ENCODE measurements around the gene ITPK1.

Gene ITPK1

DNA sequence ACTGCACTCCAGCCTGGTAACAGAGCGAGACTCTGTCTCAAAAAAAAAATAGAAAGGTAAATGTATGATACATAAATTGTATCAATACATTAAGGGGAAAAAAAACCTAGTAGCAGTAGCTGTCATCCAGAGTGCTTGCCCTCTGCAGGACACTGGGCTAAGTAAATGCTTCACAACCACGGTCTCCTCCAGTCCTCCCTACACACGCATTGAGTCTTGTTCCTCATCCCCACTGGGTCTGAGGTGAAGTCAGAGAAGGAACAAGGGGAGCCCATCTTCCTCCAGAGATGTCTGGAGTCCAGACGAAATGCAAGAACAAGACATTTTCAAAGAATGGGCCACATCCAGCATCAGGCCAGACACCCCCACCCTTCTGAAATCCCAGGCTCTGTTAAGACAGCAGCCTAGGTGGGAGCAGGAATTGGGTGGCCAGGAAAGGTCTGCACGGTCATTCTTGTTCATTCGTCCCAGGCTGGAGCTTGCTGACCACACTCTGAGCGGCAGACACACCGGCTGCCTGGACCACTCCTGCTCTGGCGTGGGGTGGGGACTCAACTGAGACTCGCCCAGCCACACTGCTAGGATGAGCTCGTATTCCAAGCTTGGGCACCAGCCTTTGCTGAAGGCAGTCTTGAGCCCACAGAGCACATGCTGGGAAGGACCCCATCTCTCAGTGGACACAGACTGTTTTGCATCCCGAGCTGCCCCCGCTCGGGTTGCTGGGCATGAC lies 147.3 kb downstream of the ITPK1 start:
- no peak for DNase-seq (ENCODE audit: low read depth in 2 of 2)
- TF ChIP-seq, protein P1, sequence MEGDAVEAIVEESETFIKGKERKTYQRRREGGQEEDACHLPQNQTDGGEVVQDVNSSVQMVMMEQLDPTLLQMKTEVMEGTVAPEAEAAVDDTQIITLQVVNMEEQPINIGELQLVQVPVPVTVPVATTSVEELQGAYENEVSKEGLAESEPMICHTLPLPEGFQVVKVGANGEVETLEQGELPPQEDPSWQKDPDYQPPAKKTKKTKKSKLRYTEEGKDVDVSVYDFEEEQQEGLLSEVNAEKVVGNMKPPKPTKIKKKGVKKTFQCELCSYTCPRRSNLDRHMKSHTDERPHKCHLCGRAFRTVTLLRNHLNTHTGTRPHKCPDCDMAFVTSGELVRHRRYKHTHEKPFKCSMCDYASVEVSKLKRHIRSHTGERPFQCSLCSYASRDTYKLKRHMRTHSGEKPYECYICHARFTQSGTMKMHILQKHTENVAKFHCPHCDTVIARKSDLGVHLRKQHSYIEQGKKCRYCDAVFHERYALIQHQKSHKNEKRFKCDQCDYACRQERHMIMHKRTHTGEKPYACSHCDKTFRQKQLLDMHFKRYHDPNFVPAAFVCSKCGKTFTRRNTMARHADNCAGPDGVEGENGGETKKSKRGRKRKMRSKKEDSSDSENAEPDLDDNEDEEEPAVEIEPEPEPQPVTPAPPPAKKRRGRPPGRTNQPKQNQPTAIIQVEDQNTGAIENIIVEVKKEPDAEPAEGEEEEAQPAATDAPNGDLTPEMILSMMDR (IDR thresholded peaks at IDR 0.05; ENCODE audit: low read depth, low read length), result no peak
- H3K4me3 ChIP-seq (replicated peaks in 1 of 2; ENCODE audit: low read depth in 2 of 2, low read length in 2 of 2), result no peak overlapping the region

DNA sequence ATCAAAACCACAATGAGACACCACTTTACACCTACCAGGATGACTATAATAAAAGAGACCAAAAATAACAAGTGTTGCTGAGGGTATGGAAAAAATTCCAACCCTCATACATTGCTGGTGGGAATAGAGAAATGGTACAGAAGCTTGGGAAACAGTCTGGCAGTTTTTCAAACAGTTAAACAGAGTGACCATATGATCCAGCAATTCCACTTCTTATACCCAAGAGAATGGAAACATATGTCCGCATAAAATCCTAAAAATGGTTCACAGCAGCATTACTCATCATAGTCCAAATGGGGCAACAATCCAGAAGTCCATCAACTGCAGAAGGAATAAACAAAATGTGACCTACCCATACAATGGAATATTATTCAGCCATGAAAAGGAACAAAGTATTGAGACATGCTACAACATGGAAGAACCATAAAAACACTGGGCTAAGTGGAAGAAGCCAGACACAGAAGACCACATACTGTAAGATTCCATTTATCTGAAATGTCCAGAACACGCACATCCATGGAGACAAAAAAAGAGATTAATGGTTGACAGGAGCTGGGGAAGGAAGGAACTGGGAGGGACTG lies 148.3 kb downstream of the ITPK1 start:
- peak; percentile 75 to 79 for DNase-seq (ENCODE audit: low read depth in 2 of 2)
- TF ChIP-seq, protein P1 (IDR thresholded peaks at IDR 0.05; ENCODE audit: low read depth, low read length), result no peak
- H3K4me3 ChIP-seq (replicated peaks in 1 of 2; ENCODE audit: low read depth in 2 of 2, low read length in 2 of 2), result no peak overlapping the region

DNA sequence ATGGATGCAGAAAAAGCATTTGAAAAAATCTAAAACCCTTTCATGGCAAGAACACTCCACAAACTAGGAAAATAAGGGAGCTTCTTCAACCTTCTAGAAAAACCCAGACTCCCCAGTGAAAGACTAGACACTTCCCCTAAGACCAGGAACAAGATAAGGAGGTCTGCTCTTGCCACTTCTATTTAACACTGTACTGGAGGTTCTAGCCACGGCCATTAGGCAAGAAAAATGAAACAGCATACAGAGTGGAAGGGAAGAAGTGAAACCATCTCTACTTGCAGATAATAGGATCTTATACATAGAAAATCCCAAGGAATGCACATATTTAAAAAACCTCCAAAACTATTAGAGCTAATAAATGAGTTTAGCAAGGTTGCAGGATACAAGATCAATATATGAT lies 150.4 kb downstream of the ITPK1 start:
- TF ChIP-seq, protein P1 (IDR thresholded peaks at IDR 0.05; ENCODE audit: low read depth, low read length), result no peak

DNA sequence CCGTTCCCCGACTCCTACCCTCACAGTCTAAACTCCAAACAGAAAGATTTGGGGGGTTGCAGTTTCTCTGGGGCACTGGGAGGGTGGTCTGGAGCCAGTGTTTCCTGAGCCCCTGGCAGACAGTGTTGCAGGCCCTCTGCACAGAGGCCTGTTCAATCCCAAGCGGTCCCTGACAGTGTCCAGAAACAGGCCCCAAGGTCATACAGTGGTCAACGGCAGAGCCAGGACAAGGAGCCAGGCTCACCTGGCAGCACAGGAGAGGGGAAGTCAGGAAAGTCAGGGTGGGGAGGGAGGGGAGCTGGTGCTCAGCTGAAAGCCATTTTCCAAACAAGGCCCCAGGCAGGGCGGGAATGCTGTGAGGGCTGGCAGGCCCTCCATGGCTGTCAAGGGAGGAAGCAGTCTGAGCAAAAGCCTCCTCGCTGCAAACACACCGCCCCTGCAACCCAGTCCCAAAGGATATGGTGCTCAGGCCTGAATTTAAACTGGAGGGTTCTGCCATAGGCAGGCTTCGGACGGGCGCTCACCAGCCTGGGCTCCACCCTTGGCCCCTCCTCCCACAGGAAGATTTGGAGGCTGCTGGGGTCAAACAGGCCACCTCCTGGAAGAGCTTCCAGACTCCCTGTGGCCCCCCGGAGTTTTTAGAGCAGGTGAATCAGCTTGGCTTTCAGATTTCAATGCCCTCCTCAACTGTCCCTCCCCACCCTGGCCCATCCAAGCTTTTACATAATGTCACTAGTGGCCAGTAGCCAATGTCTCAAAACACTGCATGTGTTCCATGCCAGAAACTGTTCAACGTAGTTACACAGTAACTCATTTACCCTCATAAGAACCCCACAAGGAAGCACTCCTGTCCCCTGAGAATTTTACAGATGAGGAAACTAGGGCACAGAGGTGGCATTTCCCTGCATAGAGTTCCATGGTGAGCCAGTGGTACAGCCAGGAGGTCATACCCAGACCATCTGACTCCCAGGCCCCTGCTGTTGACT lies 151.3 kb downstream of the ITPK1 start:
- no peak for DNase-seq (ENCODE audit: low read depth in 2 of 2)
- H3K4me3 ChIP-seq (replicated peaks in 1 of 2; ENCODE audit: low read depth in 2 of 2, low read length in 2 of 2), result no peak overlapping the region
- TF ChIP-seq, protein P1 (IDR thresholded peaks at IDR 0.05; ENCODE audit: low read depth, low read length), result no peak

More for the DNA sequence above, 150.4 kb downstream of the ITPK1 start:
- no peak overlapping the region for H3K4me3 ChIP-seq (replicated peaks in 1 of 2; ENCODE audit: low read depth in 2 of 2, low read length in 2 of 2)
- DNase-seq (ENCODE audit: low read depth in 2 of 2), result no peak

DNA sequence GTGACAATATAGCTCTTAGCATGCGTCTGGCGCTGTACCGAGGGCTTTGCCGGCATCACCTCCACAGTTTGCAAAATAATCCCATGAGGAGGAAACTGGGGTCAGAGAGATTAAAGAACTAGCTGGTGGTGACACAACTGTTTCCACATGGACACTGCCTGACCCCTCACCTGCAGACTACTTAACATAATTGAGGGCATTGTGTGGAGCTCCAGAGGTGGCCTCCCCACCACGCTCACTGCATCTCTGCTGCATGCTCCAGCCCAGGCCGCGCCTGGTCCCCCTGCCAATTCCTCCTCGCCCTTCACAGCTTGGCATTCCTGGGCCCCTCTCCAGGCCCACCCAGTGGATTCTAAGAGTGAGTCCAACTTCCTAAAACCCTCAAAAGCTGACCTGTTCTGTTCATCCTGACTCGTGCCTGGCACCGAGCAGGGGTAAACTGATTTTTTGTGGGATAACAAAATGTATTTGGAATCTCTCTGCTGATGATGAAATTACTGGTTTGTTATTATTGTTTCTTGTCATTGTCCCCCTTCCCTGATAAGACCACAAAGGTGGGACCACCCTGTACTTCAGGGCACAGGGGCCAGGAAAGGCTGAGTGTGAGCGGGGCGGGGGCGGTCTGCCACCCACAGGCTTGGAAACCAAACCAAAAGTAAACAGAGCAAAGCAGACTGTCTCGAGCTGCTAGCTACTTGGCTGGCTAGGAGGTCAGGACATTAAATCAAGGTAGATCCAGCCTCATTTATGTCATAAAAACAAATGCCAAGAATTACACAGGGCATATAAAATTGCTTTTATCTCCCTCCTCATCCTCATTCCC lies 152.2 kb downstream of the ITPK1 start:
- no peak overlapping the region for H3K4me3 ChIP-seq (replicated peaks in 1 of 2; ENCODE audit: low read depth in 2 of 2, low read length in 2 of 2)
- no peak for DNase-seq (ENCODE audit: low read depth in 2 of 2)
- TF ChIP-seq, protein P1 (IDR thresholded peaks at IDR 0.05; ENCODE audit: low read depth, low read length), result no peak

DNA sequence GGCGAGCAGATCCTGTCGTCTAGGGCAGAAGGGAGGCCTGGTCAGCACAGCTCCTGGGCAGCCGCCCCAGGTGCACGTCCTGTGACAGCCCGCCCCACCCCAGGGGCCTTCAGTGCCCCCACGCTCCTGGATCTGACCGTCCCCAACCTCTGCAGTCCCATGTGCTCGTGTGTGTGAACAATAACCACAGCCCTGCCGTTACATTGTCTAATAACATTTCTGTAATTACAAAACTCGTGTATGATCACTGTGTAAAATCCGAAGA lies 153.0 kb downstream of the ITPK1 start:
- no peak overlapping the region for H3K4me3 ChIP-seq (replicated peaks in 1 of 2; ENCODE audit: low read depth in 2 of 2, low read length in 2 of 2)
- TF ChIP-seq, protein P1 (IDR thresholded peaks at IDR 0.05; ENCODE audit: low read depth, low read length), result no peak
- no peak for DNase-seq (ENCODE audit: low read depth in 2 of 2)

Data from cardiac fibroblast (primary cell).